Left lung (tissue), 10 donors: Measurements from ENCODE around the gene MSL2. TPM values are rescaled to one million over a fixed set of nuclear protein-coding genes. Genes with fewer than 3 reads are reported as not detected.
"Not testable (repeated sequence)": the region's sequence is repeated elsewhere in the genome, so short reads cannot be mapped to it uniquely, and the experiment has no call there.

Source experiments
- ATAC-seq: fragments of 200-7000 bp; cut with Tn5 transposase; one replicate; pipeline ENCODE4 v1.9.1; 2020; ENCODE audit warnings: moderate library complexity
- DNase-seq, 4 donors: peaks; one replicate each; pipeline ENCODE4 v3.0.0-alpha.2; 2013 to 2020
- H3K27ac ChIP-seq, 2 donors: fragments of 200-600 bp; sonication (generic) in 1 of 2; one replicate each; pipeline versions ENCODE4 v1.5.0 to v1.8.0; 2020 to 2021
- H3K27me3 ChIP-seq, 2 donors: fragments of 200-600 bp; sonication (generic) in 1 of 2; one replicate each; pipeline versions ENCODE4 v1.5.0 to v1.8.0; 2020 to 2021
- H3K36me3 ChIP-seq, 2 donors: fragments of 200-600 bp; sonication (generic) in 1 of 2; one replicate each; pipeline versions ENCODE4 v1.5.0 to v1.8.0; 2020 to 2021
- H3K4me1 ChIP-seq, 2 donors: fragments of 200-600 bp; one replicate each; pipeline ENCODE4 v1.8.0; 2021
- H3K4me3 ChIP-seq, 2 donors: fragments of 200-600 bp; sonication (generic) in 1 of 2; one replicate each; pipeline versions ENCODE4 v1.5.0 to v1.8.0; 2020 to 2021; ENCODE audit warnings: mild to moderate bottlenecking in 1 of 2
- H3K9me3 ChIP-seq, 2 donors: fragments of 200-600 bp; sonication (generic) in 1 of 2; one replicate each; pipeline versions ENCODE4 v1.5.0 to v1.8.0; 2020 to 2021
- intact Hi-C, 2 donors: fragments of 100-400 bp; cut with DNase I; formaldehyde crosslinking; loops; one replicate each; pipeline versions ENCODE4 v1.11.2 to v1.14.2; 2022
- polyA plus RNA-seq, 6 donors: library from polyadenylated mRNA; unstranded; fragments of 120-200 nt; gene quantifications; one replicate each; pipeline ENCODE4 v1.2.1, GENCODE V29; 2013; ENCODE audit not compliant: insufficient read length in 6 of 6
- total RNA-seq, 2 donors: library from RNA; stranded (reverse); fragmentation: NEBNext Ultra II Directional; extraction: Animal tissue kit (Norgen Biotek cat#: 25700); gene quantifications; one replicate each; pipeline ENCODE4 v1.2.1, GENCODE V29; 2021
- TF ChIP-seq, protein P1 (sequence below), 2 donors: fragments of 200-600 bp; sonication (generic) in 1 of 2; IDR thresholded peaks; one replicate each; pipeline versions ENCODE4 v1.5.0 to v1.8.0; 2021; ENCODE audit warnings: antibody characterized with exemption in 2 of 2
- donor health status: DM: no; HTN: yes; CAD: no.
- donor health status: DM: no; HTN: no; CAD: no.

MSL2 gene
- total and polyA plus RNA-seq, 8 donors, result 25.8 to 51.3 (median 44.9) TPM

DNA sequence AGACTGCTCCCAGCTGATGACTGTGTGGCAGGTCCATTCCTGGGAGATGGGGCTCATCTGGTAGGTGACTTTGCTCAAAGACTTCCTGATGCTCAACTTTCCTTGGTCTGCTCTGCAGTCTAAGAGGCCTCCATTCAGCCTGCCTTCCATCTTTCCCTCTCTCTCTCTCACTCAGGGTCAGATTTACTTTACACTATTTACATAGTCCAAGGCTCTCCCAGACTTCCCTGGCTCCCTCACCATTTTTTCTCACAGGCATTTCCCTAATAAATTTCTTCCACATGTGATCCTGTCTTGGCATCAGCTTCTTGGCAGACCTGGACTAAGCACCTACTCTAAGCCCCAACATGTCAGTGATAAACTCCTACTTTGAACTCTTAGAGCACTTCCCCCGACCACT is 41.0 kb upstream of the MSL2 start:
- H3K9me3 ChIP-seq, result no peaks in the 10 kb centered on the region
- TF ChIP-seq, protein P1, sequence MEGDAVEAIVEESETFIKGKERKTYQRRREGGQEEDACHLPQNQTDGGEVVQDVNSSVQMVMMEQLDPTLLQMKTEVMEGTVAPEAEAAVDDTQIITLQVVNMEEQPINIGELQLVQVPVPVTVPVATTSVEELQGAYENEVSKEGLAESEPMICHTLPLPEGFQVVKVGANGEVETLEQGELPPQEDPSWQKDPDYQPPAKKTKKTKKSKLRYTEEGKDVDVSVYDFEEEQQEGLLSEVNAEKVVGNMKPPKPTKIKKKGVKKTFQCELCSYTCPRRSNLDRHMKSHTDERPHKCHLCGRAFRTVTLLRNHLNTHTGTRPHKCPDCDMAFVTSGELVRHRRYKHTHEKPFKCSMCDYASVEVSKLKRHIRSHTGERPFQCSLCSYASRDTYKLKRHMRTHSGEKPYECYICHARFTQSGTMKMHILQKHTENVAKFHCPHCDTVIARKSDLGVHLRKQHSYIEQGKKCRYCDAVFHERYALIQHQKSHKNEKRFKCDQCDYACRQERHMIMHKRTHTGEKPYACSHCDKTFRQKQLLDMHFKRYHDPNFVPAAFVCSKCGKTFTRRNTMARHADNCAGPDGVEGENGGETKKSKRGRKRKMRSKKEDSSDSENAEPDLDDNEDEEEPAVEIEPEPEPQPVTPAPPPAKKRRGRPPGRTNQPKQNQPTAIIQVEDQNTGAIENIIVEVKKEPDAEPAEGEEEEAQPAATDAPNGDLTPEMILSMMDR (IDR thresholded peaks at IDR 0.05), result no peak
- DNase-seq (no peak), ATAC-seq (no peak)
- H3K27me3 ChIP-seq, result no peaks in the 10 kb centered on the region
- intact Hi-C loops, result no loop called here
- no peak overlapping the region for H3K4me3 ChIP-seq
- no peaks in the 10 kb centered on the region for H3K36me3 ChIP-seq
- no peaks in the 10 kb centered on the region for H3K4me1 ChIP-seq
- H3K27ac ChIP-seq, result no peak overlapping the region

DNA sequence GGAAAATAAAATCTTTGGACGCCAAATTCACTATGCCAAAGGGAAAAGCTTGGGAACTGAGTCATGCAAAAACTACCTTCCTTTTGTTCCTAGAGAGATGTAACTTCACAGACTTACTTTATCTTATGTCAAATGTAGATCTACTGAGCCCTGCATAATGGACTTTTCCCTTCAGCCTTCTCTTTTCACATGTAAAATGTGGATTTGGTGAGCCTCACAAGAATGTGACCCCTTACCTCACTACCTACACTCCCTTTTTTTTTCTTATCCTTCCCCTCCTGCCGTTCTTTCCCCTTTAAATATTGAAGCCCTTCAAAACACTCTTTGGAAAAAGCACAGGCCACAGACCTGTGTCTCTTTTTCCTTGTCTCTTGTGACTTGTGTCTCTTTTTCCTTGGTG is 40.0 kb upstream of the MSL2 start:
- Histone ChIP-seq H3K9me3 (no peaks in the 10 kb centered on the region), H3K36me3 (no peaks in the 10 kb centered on the region), H3K27ac (no peak overlapping the region), H3K4me3 (no peak overlapping the region), H3K27me3 (no peaks in the 10 kb centered on the region), H3K4me1 (no peaks in the 10 kb centered on the region)
- intact Hi-C loops, result no loop called here
- ATAC-seq, result no peak
- TF ChIP-seq, protein P1 (IDR thresholded peaks at IDR 0.05), result no peak
- no peak for DNase-seq

DNA sequence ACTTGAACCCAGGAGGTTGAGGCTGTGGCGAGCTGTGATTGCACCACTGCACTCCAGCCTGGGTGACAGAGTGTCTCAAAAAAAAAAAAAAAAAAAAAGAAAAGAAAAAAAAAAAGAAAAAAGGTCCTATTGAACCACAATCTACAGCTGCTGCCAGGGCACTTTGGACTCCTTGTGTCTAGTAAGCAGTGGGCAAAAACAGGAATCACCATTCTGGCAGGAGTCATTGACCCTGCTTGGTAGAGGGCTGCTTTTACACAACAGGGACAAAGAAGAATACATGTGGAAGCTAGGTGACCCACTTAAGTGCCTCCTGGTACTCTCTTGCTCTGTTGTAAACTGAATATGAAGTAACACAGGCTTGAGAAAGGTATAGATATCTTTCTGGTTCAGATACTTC is 39.4 kb upstream of the MSL2 start:
- TF ChIP-seq, protein P1 (IDR thresholded peaks at IDR 0.05), result no peak
- Histone ChIP-seq H3K4me3 (no peak overlapping the region), H3K4me1 (no peaks in the 10 kb centered on the region), H3K36me3 (no peaks in the 10 kb centered on the region), H3K27me3 (no peaks in the 10 kb centered on the region), H3K9me3 (no peaks in the 10 kb centered on the region), H3K27ac (no peak overlapping the region)
- DNase-seq, result no peak
- intact Hi-C loops, result no loop called here
- ATAC-seq, result no peak

DNA sequence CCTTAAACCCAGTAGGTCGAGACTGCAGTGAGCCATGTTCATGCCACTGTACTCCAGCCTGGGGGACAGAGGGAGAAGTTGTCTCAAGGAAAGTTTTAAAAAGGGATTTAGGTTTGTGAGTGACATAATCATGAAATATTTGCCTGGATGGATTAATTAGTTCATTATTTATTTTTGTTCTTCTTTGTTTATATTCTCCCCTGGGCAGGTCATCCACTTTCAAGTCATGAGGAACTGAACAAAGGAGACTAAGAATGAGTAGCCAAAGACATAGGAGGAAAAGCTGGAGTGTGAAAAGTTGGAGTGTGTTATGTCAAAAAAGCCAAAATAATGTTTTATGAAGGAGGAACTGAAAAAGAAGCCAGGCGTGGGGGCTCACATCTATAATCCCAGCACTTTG is 36.3 kb upstream of the MSL2 start:
- Histone ChIP-seq H3K27ac (no peak overlapping the region), H3K4me1 (no peaks in the 10 kb centered on the region), H3K4me3 (no peak overlapping the region), H3K9me3 (no peaks in the 10 kb centered on the region), H3K27me3 (no peaks in the 10 kb centered on the region), H3K36me3 (no peaks in the 10 kb centered on the region)
- intact Hi-C loops, result no loop called here
- DNase-seq (no peak), ATAC-seq (no peak)
- TF ChIP-seq, protein P1 (IDR thresholded peaks at IDR 0.05), result no peak

DNA sequence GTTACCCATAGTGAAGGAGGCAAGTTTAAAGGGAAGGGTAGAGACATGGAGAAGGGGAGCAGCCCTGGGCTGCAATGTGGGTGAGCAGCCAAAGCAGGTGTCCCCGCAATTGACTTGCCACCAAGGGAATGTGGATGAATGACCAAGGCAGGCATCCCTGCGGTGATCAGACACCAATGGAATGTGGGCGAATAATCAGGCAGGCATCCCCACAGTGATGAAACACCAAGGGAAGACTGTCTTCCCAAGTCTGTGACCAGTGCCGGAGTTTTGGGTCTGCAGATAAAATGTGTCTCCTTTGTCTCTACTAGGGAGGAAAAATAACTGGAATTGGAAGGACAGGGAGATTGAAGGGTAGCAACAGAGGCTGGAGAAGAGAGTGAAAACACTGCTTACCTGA is 26.6 kb upstream of the MSL2 start:
- not testable (repeated sequence) for DNase-seq, ATAC-seq

DNA sequence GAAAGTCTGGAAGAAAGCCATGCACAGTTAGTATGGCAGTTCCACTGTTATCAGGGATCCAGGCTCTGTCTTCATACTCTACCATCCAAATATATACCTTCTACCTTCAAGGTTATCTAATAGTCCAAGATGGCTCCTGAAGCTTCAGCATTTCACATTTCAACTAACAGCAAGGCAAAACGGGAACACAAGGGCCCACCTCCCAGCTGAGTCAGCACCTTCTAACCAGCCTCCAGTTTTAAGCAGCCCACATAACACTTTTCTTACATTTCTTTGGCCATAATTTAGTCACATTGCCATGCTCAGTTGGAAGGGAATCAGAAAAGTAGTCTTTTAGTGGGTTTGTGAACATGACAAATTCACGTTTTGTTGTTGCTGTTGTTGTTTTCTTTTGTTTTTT is 15.4 kb upstream of the MSL2 start:
- Histone ChIP-seq H3K9me3 (no peaks in the 10 kb centered on the region), H3K27ac (no peak overlapping the region), H3K4me1 (no peaks in the 10 kb centered on the region), H3K36me3 (no peaks in the 10 kb centered on the region), H3K4me3 (no peak overlapping the region), H3K27me3 (no peaks in the 10 kb centered on the region)
- intact Hi-C loops, result no loop called here
- DNase-seq (no peak), ATAC-seq (no peak)
- TF ChIP-seq, protein P1 (IDR thresholded peaks at IDR 0.05), result no peak

More for the DNA sequence above, 26.6 kb upstream of the MSL2 start:
- H3K9me3 ChIP-seq, H3K4me1 ChIP-seq, H3K27ac ChIP-seq, H3K27me3 ChIP-seq, H3K4me3 ChIP-seq, H3K36me3 ChIP-seq, intact Hi-C loops: not testable (repeated sequence)
